ENCODE results near the gene CDH4.

The CDH4 gene

DNA sequence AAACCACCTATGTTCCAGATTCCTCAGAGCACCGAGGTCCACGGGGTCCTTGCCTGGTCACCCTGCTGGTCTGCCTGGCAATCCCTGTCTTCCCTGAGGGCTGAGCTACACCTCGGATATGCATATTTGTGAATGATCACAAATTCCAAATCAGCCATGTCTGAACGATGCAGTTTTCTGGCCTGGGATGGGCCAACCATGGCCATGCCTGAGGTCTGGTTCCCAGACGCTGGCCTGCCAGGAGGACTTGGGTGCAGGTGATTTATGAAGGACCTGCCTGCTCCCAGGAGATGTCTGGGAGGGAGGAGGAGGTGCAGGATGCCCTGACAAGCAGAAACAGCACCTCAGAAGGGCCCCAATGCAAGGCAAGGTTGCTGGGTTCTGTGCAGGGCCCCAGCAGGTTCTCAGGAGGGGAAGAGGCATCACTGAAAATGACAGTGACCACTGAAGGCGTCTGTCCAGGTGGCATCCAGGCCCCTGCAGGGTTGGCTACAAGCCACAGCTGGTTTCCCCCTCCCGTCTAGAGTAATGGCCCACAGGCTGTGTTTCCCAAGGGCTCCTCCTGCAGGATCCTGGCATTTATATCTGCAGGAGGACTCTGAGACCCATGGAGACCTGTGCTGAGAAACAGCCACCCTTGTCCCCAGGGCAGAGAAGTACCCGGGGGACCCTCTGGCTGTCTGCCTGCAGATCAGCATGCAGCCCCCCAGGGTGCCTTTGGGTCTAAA lies 608.4 kb downstream of the CDH4 start:
- POLR2A ChIA-PET = no interaction called here
- H3K36me3 ChIP-seq (ENCODE audit: control insufficient read depth in 2 of 2, insufficient read depth in 1 of 2, low read length in 2 of 2) = no peaks in the 10 kb centered on the region
- no peak overlapping the region for H3K4me3 ChIP-seq (ENCODE audit: low read depth, low read length)

DNA sequence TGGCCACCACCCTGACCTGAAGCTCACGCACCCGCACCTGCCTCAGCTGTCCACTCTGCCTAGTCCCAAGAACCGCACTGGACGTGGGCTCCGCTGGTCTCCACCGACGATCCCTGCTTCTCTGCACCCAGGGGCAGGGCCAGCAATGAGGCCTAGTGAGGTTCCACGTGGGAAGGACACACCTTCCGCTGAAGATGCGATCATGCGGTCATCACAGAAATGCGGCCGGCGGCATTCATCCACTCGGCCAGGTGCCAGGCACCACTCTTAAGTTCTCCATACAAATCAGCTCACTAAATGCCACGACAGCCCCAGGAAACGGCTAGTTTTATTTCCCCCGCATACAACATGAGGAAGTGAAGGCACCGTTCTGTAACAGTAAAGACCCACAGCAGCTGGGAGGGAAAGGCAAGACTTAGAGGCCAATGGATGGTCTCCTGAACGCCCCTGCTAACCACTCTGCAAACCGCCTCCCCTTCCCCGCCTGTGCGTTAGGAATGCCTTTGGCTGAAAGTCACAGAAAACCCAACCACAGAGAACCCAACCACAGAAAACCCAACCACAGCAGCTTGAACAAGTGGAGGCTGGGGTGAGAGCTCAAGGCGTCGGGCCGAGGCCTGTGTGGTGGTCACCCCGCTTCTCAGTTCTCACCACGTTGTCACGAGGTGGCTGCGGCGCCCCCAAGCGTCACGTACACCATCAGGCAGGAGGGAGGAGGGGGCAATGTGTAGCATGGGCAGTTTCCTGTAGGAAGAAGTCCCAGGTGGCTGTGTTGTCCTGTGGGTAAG lies 609.2 kb downstream of the CDH4 start:
- H3K36me3 ChIP-seq (ENCODE audit: control insufficient read depth in 2 of 2, insufficient read depth in 1 of 2, low read length in 2 of 2) = no peaks in the 10 kb centered on the region
- H3K4me1 ChIP-seq (ENCODE audit: control insufficient read depth, insufficient read depth, low read length) = no peaks in the 10 kb centered on the region
- no peak overlapping the region for H3K4me3 ChIP-seq (ENCODE audit: low read depth, low read length)
- TF ChIP-seq SALL2 (tag by site-specific recombination; IDR thresholded peaks at IDR 0.05; ENCODE audit: borderline replicate concordance) = no peak
- TF ChIP-seq ZNF394 (tag by site-specific recombination; IDR thresholded peaks at IDR 0.05; ENCODE audit: borderline replicate concordance) = no peak
- TF ChIP-seq KLF9 (tag by site-specific recombination; IDR thresholded peaks at IDR 0.05; ENCODE audit: low read depth) = no peak
- TF ChIP-seq YY1 (tag by site-specific recombination; IDR thresholded peaks at IDR 0.05) = no peak
- TF ChIP-seq ZNF785 (tag by site-specific recombination; IDR thresholded peaks at IDR 0.05) = no peak
- TF ChIP-seq GLIS2 (tag by site-specific recombination; IDR thresholded peaks at IDR 0.05) = no peak
- TF ChIP-seq ZNF776 (tag by site-specific recombination; IDR thresholded peaks at IDR 0.05; ENCODE audit: borderline replicate concordance) = no peak
- no peak for TF ChIP-seq ZNF211 (tag by site-specific recombination; IDR thresholded peaks at IDR 0.05; ENCODE audit: low read depth)
- TF ChIP-seq, protein P1, sequence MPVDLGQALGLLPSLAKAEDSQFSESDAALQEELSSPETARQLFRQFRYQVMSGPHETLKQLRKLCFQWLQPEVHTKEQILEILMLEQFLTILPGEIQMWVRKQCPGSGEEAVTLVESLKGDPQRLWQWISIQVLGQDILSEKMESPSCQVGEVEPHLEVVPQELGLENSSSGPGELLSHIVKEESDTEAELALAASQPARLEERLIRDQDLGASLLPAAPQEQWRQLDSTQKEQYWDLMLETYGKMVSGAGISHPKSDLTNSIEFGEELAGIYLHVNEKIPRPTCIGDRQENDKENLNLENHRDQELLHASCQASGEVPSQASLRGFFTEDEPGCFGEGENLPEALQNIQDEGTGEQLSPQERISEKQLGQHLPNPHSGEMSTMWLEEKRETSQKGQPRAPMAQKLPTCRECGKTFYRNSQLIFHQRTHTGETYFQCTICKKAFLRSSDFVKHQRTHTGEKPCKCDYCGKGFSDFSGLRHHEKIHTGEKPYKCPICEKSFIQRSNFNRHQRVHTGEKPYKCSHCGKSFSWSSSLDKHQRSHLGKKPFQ (tag by site-specific recombination; IDR thresholded peaks at IDR 0.05) = no peak
- ChIA-PET CTCF (interaction anchor here (0.6 kb wide), 1 partner anchor 13 kb away, joined by 3 read pairs; no protein-coding TSS in a partner anchor), POLR2A (no interaction called here)
- H3K27ac ChIP-seq (ENCODE audit: extremely low read depth, low read depth, low read length) = no peak overlapping the region
- H3K9me3 ChIP-seq (ENCODE audit: control insufficient read depth, insufficient read depth, low read depth, low read length) = no peaks in the 10 kb centered on the region

More for the DNA sequence above, 608.4 kb downstream of the CDH4 start:
- H3K9me3 ChIP-seq (ENCODE audit: control insufficient read depth, insufficient read depth, low read depth, low read length) = no peaks in the 10 kb centered on the region
- TF ChIP-seq ZNF658 (tag by site-specific recombination; IDR thresholded peaks at IDR 0.05) = no peak
- TF ChIP-seq GLIS1 (tag by site-specific recombination; IDR thresholded peaks at IDR 0.05) = peak; percentile 33; the same call in 1 of the 2 replicates
- TF ChIP-seq ZIC2 (tag by site-specific recombination; IDR thresholded peaks at IDR 0.05) = peak; percentile 89
- TF ChIP-seq, protein P2, sequence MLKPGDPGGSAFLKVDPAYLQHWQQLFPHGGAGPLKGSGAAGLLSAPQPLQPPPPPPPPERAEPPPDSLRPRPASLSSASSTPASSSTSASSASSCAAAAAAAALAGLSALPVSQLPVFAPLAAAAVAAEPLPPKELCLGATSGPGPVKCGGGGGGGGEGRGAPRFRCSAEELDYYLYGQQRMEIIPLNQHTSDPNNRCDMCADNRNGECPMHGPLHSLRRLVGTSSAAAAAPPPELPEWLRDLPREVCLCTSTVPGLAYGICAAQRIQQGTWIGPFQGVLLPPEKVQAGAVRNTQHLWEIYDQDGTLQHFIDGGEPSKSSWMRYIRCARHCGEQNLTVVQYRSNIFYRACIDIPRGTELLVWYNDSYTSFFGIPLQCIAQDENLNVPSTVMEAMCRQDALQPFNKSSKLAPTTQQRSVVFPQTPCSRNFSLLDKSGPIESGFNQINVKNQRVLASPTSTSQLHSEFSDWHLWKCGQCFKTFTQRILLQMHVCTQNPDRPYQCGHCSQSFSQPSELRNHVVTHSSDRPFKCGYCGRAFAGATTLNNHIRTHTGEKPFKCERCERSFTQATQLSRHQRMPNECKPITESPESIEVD (tag by site-specific recombination; IDR thresholded peaks at IDR 0.05) = no peak
- no peak for TF ChIP-seq SCRT2 (tag by site-specific recombination; IDR thresholded peaks at IDR 0.05)
- TF ChIP-seq, protein P3, sequence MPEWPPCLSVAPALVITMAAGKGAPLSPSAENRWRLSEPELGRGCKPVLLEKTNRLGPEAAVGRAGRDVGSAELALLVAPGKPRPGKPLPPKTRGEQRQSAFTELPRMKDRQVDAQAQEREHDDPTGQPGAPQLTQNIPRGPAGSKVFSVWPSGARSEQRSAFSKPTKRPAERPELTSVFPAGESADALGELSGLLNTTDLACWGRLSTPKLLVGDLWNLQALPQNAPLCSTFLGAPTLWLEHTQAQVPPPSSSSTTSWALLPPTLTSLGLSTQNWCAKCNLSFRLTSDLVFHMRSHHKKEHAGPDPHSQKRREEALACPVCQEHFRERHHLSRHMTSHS (tag by site-specific recombination; IDR thresholded peaks at IDR 0.05) = no peak
- CTCF ChIA-PET = no interaction called here
- H3K4me1 ChIP-seq (ENCODE audit: control insufficient read depth, insufficient read depth, low read length) = no peaks in the 10 kb centered on the region
- no peak overlapping the region for H3K27ac ChIP-seq (ENCODE audit: extremely low read depth, low read depth, low read length)

DNA sequence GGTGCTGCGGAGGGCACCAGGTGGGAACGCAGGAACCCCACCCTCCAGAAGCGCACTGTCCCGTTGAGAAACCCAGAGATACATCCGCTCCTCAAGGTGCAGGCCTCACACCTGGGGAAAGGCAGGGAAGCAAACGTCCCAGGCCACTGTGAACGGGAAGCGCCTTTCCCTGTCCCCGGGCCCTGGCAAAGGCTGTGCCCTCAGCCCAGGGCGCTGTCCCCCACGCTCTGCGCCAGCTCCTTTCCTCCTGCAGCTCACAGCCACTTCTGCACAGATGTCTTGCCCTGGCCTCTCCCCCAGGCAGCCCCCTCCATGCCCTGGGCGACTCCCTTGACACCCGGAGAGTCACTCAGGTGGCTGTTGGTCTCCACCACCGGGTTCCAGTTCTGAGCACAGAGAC lies 609.8 kb downstream of the CDH4 start:
- CTCF ChIA-PET = interaction anchor here (0.6 kb wide), 1 partner anchor 12 kb away, joined by 3 read pairs; no protein-coding TSS in a partner anchor
- no peaks in the 10 kb centered on the region for H3K36me3 ChIP-seq (ENCODE audit: control insufficient read depth in 2 of 2, insufficient read depth in 1 of 2, low read length in 2 of 2)
- no peaks in the 10 kb centered on the region for H3K4me1 ChIP-seq (ENCODE audit: control insufficient read depth, insufficient read depth, low read length)
- POLR2A ChIA-PET = no interaction called here
- H3K27ac ChIP-seq (ENCODE audit: extremely low read depth, low read depth, low read length) = no peak overlapping the region
- H3K4me3 ChIP-seq (ENCODE audit: low read depth, low read length) = no peak overlapping the region
- TF ChIP-seq PRDM1 (tag by site-specific recombination; IDR thresholded peaks at IDR 0.05) = no peak
- no peak for TF ChIP-seq ZNF404 (tag by site-specific recombination; IDR thresholded peaks at IDR 0.05)
- TF ChIP-seq, protein P4, sequence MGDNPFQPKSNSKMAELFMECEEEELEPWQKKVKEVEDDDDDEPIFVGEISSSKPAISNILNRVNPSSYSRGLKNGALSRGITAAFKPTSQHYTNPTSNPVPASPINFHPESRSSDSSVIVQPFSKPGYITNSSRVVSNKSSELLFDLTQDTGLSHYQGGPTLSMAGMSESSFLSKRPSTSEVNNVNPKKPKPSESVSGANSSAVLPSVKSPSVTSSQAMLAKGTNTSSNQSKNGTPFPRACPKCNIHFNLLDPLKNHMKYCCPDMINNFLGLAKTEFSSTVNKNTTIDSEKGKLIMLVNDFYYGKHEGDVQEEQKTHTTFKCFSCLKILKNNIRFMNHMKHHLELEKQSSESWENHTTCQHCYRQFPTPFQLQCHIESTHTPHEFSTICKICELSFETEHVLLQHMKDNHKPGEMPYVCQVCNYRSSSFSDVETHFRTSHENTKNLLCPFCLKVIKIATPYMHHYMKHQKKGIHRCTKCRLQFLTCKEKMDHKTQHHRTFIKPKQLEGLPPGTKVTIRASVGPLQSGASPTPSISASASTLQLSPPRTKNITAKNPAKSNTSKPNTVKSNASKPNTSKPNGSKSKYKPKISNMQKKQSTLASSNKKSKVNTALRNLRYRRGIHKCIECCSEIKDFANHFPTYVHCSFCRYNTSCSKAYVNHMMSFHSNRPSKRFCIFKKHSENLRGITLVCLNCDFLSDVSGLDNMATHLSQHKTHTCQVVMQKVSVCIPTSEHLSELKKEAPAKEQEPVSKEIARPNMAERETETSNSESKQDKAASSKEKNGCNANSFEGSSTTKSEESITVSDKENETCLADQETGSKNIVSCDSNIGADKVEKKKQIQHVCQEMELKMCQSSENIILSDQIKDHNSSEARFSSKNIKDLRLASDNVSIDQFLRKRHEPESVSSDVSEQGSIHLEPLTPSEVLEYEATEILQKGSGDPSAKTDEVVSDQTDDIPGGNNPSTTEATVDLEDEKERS (tag by site-specific recombination; IDR thresholded peaks at IDR 0.05) = no peak
- no peaks in the 10 kb centered on the region for H3K9me3 ChIP-seq (ENCODE audit: control insufficient read depth, insufficient read depth, low read depth, low read length)
